ENCODE measurements around the gene P2RX1. TPM values are rescaled to one million over a fixed set of nuclear protein-coding genes. Genes with fewer than 3 reads are reported as not detected.

P2RX1 gene
- total RNA-seq, 1 experiment from 2014 or later = not detected

DNA sequence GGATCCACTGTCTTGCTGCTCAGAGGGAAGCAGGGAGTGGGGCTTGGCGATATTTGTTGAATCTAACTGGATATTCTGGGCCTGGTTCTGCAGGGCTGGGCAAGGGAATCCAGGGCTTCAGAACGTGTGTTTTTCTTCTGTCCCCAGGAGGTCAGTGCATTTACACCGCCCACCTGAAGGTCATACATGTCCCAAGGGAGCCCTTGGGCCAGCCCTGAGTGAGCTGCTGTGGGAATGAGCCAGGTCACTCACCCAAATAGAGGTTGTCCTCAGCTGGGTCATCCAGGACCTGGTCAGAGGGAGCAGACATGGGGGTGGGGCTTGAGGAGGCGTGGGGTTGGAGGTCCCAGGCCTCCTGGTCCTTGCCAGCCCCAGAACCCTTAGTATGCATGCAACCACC, 34.0 kb downstream of the P2RX1 start:
- Histone ChIP-seq H3K27ac (ENCODE audit: insufficient read length, low read depth, low read length) (no peak overlapping the region), H3K14ac (ENCODE audit: insufficient read depth, low read length) (no peak overlapping the region), H3K79me1 (ENCODE audit: insufficient read depth, low read depth, low read length, poor library complexity, severe bottlenecking) (no peaks in the 10 kb centered on the region), H2BK120ac (ENCODE audit: low read depth, low read length, poor library complexity, severe bottlenecking) (no peak overlapping the region), H2AK5ac (ENCODE audit: insufficient read length, low read length) (no peak overlapping the region), H4K20me1 (ENCODE audit: control insufficient read depth, insufficient read depth, insufficient read length) (no peaks in the 10 kb centered on the region), H3K23me2 (ENCODE audit: insufficient read length, low read depth, low read length, poor library complexity, severe bottlenecking) (no peaks in the 10 kb centered on the region), H4K8ac (replicated peaks; ENCODE audit: insufficient read length, low read depth, low read length) (no peak overlapping the region), H3K4me1 (ENCODE audit: insufficient read depth, low read length) (no peaks in the 10 kb centered on the region), H3K23ac (ENCODE audit: insufficient read length, low read depth, low read length) (no peak overlapping the region), H4K5ac (ENCODE audit: insufficient read length, low read depth, low read length) (no peak overlapping the region), H3K4ac (ENCODE audit: low read depth, low read length) (no peak overlapping the region), H3K18ac (ENCODE audit: insufficient read length, low read depth, low read length) (no peak overlapping the region), H2BK12ac (ENCODE audit: insufficient read length, low read depth, low read length) (no peak overlapping the region), H2AFZ (ENCODE audit: low read length) (no peak overlapping the region), H2BK15ac (ENCODE audit: low read depth, low read length) (no peak overlapping the region), H3K4me2 (ENCODE audit: insufficient read depth, insufficient read length, low read length) (no peak overlapping the region), H3K27me3 (ENCODE audit: insufficient read depth, low read length) (no peaks in the 10 kb centered on the region), H3T11ph (ENCODE audit: low read length) (no peak overlapping the region), H2BK20ac (ENCODE audit: low read depth, low read length, poor library complexity, severe bottlenecking) (no peak overlapping the region), H3K56ac (ENCODE audit: insufficient read length, low read depth, low read length) (no peak overlapping the region), H3K9me3 (ENCODE audit: control insufficient read depth, low read depth, low read length) (no peaks in the 10 kb centered on the region), H3K79me2 (ENCODE audit: insufficient read depth, low read length) (no peaks in the 10 kb centered on the region), H3K9ac (ENCODE audit: extremely low read depth, insufficient read length, low read length) (no peak overlapping the region), H4K91ac (ENCODE audit: insufficient read length, low read depth, low read length) (no peak overlapping the region), H2BK5ac (ENCODE audit: insufficient read length, low read length) (no peak overlapping the region)
- no CpG with 5 or more reads among the region's 4 CpGs for WGBS (ENCODE audit: extremely low coverage, insufficient read length, low lambda C conversion rate)
- Mint-ChIP-seq H3K36me3 (ENCODE audit: insufficient read depth in 1 of 3, low read depth in 3 of 3) (peaks cover 0 to 8% (median 1%) of the 10 kb centered on the region in 3 experiments; a peak in 5 of 7 replicates), H3K4me3 (no peak overlapping the region), H3K9me3 (no peaks in the 10 kb centered on the region), H3K27ac (peak overlapping the region in 1 of 3 experiments; percentile 40; a peak in 1 of 7 replicates), H3K4me1 (peaks cover 6 to 19% of the 10 kb centered on the region in 2 experiments; a peak in 3 of 4 replicates), H3K27me3 (ENCODE audit: low read depth) (0 out of 2 replicates have a peak, but pooled peaks cover 2% of the 10 kb centered on the region)
- TF ChIP-seq, protein P1, sequence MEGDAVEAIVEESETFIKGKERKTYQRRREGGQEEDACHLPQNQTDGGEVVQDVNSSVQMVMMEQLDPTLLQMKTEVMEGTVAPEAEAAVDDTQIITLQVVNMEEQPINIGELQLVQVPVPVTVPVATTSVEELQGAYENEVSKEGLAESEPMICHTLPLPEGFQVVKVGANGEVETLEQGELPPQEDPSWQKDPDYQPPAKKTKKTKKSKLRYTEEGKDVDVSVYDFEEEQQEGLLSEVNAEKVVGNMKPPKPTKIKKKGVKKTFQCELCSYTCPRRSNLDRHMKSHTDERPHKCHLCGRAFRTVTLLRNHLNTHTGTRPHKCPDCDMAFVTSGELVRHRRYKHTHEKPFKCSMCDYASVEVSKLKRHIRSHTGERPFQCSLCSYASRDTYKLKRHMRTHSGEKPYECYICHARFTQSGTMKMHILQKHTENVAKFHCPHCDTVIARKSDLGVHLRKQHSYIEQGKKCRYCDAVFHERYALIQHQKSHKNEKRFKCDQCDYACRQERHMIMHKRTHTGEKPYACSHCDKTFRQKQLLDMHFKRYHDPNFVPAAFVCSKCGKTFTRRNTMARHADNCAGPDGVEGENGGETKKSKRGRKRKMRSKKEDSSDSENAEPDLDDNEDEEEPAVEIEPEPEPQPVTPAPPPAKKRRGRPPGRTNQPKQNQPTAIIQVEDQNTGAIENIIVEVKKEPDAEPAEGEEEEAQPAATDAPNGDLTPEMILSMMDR (conservative IDR thresholded peaks at IDR 0.05) = no peak
- no peak for DNase-seq
